Measurements from ENCODE around the gene MMP14. TPM values are rescaled to one million over a fixed set of nuclear protein-coding genes. Genes with fewer than 3 reads are reported as not detected.

MMP14 gene
- total and polyA plus RNA-seq, 9 of the 15 experiments (the other 6 are each of a cell fraction or from before 2014, with no cell fraction given) = 0.36 to 5.8 (median 1.3) TPM; not detected in 2

GRCh38 chr14:22886500-22887259 is 50.3 kb downstream of the MMP14 start (continued):
- 0 out of 4 replicates have a peak, but pooled peaks of 1 of the 2 experiments have one; percentile 21 for TF ChIP-seq ETV6 (IDR thresholded peaks at IDR 0.05; ENCODE audit: borderline replicate concordance in 1 of 2, low read depth in 2 of 2, low read length in 1 of 2)
- no peak for TF ChIP-seq ETV6 (CRISPR knock-in tag; IDR thresholded peaks at IDR 0.05; ENCODE audit: borderline replicate concordance)
- TF ChIP-seq ZNF512 (tag; IDR thresholded peaks at IDR 0.05) = no peak
- no peak for TF ChIP-seq ZNF282 (CRISPR knock-in tag; IDR thresholded peaks at IDR 0.05)
- no peak for TF ChIP-seq SAFB2 (IDR thresholded peaks at IDR 0.05; ENCODE audit: borderline replicate concordance, low read depth, low read length, severe bottlenecking)
- no peak for TF ChIP-seq BHLHE40 (IDR thresholded peaks at IDR 0.05; ENCODE audit: low read length)
- TF ChIP-seq TRIM24 (IDR thresholded peaks at IDR 0.05) = 0 out of 4 replicates have a peak, but pooled peaks of 1 of the 2 experiments have one; percentile 19
- 0 out of 2 replicates have a peak, but pooled peaks have one; percentile 65 for TF ChIP-seq NR2C2 (CRISPR knock-in tag; IDR thresholded peaks at IDR 0.05)
- peak; percentile 91 for TF ChIP-seq NR2C2 (tag; IDR thresholded peaks at IDR 0.05)
- TF ChIP-seq PHF8 (IDR thresholded peaks at IDR 0.05; ENCODE audit: borderline replicate concordance, low read length) = peak; percentile 88
- TF ChIP-seq, protein P1, sequence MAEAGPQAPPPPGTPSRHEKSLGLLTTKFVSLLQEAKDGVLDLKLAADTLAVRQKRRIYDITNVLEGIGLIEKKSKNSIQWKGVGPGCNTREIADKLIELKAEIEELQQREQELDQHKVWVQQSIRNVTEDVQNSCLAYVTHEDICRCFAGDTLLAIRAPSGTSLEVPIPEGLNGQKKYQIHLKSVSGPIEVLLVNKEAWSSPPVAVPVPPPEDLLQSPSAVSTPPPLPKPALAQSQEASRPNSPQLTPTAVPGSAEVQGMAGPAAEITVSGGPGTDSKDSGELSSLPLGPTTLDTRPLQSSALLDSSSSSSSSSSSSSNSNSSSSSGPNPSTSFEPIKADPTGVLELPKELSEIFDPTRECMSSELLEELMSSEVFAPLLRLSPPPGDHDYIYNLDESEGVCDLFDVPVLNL (CRISPR knock-in tag; IDR thresholded peaks at IDR 0.05; ENCODE audit: low read depth) = peak; percentile 78; the same call in 1 of the 2 replicates
- TF ChIP-seq KHSRP (IDR thresholded peaks at IDR 0.05) = no peak
- no peak for TF ChIP-seq EZH2 (IDR thresholded peaks at IDR 0.05; ENCODE audit: borderline replicate concordance, low read depth, low read length)
- peak; percentile 79 for TF ChIP-seq SUPT5H (IDR thresholded peaks at IDR 0.05)
- peak in 1 of 2 experiments; percentile 13; a peak in 1 of 4 replicates for TF ChIP-seq RCOR1 (IDR thresholded peaks at IDR 0.05; ENCODE audit: borderline replicate concordance in 1 of 2, low read depth in 2 of 2, low read length in 2 of 2)
- TF ChIP-seq XRCC3 (IDR thresholded peaks at IDR 0.05) = no peak
- peak; percentile 98 for TF ChIP-seq MAX (CRISPR knock-in tag; IDR thresholded peaks at IDR 0.05)
- no peak for TF ChIP-seq TCF7L2 (IDR thresholded peaks at IDR 0.05; ENCODE audit: low read depth, low read length)
- peak; percentile 35 for TF ChIP-seq GABPA (tag; conservative IDR thresholded peaks at IDR 0.05; ENCODE audit: low read depth)
- TF ChIP-seq, protein P2, sequence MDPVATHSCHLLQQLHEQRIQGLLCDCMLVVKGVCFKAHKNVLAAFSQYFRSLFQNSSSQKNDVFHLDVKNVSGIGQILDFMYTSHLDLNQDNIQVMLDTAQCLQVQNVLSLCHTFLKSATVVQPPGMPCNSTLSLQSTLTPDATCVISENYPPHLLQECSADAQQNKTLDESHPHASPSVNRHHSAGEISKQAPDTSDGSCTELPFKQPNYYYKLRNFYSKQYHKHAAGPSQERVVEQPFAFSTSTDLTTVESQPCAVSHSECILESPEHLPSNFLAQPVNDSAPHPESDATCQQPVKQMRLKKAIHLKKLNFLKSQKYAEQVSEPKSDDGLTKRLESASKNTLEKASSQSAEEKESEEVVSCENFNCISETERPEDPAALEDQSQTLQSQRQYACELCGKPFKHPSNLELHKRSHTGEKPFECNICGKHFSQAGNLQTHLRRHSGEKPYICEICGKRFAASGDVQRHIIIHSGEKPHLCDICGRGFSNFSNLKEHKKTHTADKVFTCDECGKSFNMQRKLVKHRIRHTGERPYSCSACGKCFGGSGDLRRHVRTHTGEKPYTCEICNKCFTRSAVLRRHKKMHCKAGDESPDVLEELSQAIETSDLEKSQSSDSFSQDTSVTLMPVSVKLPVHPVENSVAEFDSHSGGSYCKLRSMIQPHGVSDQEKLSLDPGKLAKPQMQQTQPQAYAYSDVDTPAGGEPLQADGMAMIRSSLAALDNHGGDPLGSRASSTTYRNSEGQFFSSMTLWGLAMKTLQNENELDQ (CRISPR knock-in tag; IDR thresholded peaks at IDR 0.05; ENCODE audit: borderline replicate concordance) = 0 out of 2 replicates have a peak, but pooled peaks have one; percentile 54
- TF ChIP-seq ZBTB34 (CRISPR knock-in tag; IDR thresholded peaks at IDR 0.05) = peak; percentile 69; the same call in 1 of the 2 replicates

All from K562 (cell line).